NB4 (cell line): ENCODE data around the gene SLC46A3.

ENCODE experiments used
- DNase-seq: peaks from one replicate; pipeline ENCODE4 v3.0.0; 2010; ENCODE audit warnings: low read depth
- H3K4me3 ChIP-seq: one replicate; pipeline ENCODE4 v1.5.1; 2011; ENCODE audit warnings: mild to moderate bottlenecking, low read depth, low read length, moderate library complexity
- CTCF ChIP-seq: IDR thresholded peaks from one replicate; pipeline ENCODE4 v1.5.1; 2012; ENCODE audit warnings: low read depth, low read length
- MAX ChIP-seq: IDR thresholded peaks from 2 replicates; pipeline ENCODE4 v1.6.1; 2011; ENCODE audit warnings: low read depth, low read length
- MYC ChIP-seq: IDR thresholded peaks from 2 replicates; pipeline ENCODE4 v1.6.1; 2011; ENCODE audit warnings: low read depth, low read length
- POLR2A ChIP-seq: IDR thresholded peaks from 2 replicates; pipeline ENCODE4 v1.6.1; 2011; ENCODE audit warnings: mild to moderate bottlenecking; ENCODE audit not compliant: insufficient read length; ENCODE audit errors: extremely low read depth

The SLC46A3 gene

GRCh38 chr13:28666897-28667488, 51.8 kb downstream of the SLC46A3 start:
- TF ChIP-seq MAX = no peak
- TF ChIP-seq POLR2A = no peak
- TF ChIP-seq CTCF = no peak
- no peak for TF ChIP-seq MYC
- no peak for DNase-seq
- no peak overlapping the region for H3K4me3 ChIP-seq

- no peak for TF ChIP-seq MAX
- TF ChIP-seq CTCF = no peak
- no peak for TF ChIP-seq MYC
- peak overlapping the region; percentile 90 for H3K4me3 ChIP-seq
- DNase-seq = peak; percentile 60
Observed at GRCh38 chr13:28659621-28659970, 59.2 kb downstream of the SLC46A3 start.

GRCh38 chr13:28658796-28659620, 59.8 kb downstream of the SLC46A3 start, which contains the start of gene POMP:
Gene POMP, plus strand, starts transcription at chr13:28659130. Its CDS starts 55 bp downstream, at chr13:28659185.
- H3K4me3 ChIP-seq = peak within 1 kb of the TSS; percentile 90
- TF ChIP-seq CTCF (no peak), POLR2A (peak; percentile 98), MAX (peak; percentile 68), MYC (peak; percentile 66)
- peak; percentile 97 for DNase-seq

- TF ChIP-seq POLR2A (no peak), MAX (no peak), CTCF (no peak), MYC (no peak)
- peak; percentile 52 for DNase-seq
- H3K4me3 ChIP-seq = peak overlapping the region; percentile 90
Observed at GRCh38 chr13:28658539-28658795, 60.3 kb downstream of the SLC46A3 start.

GRCh38 chr13:28657784-28658538, 60.8 kb downstream of the SLC46A3 start:
- peak overlapping the region; percentile 90 for H3K4me3 ChIP-seq
- TF ChIP-seq CTCF = no peak
- TF ChIP-seq POLR2A = no peak
- TF ChIP-seq MYC = no peak
- TF ChIP-seq MAX = no peak
- DNase-seq = peak; percentile 62
